ENCODE measurements around the gene SLC6A17.

DNA sequence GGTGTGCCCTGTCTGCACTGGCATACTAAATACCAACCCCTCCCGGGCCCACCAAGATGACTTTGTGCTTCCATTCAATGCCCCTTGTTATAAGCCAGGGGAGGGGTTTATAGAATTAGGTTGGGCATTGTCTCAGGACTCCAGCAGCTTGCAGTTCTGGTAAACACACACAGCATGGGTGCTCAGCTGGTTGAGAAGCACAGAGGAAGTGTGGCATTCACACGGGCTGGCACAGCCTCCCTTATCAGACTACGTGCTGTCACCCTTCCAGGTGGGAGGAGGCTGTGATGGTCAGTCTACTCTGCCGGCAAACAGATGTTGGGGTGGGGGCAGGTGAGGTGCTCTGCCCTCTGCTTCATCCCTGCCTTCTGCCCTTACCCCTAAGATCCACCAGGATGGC is 15.0 kb upstream of the SLC6A17 start:
- TF ChIP-seq, protein P1, sequence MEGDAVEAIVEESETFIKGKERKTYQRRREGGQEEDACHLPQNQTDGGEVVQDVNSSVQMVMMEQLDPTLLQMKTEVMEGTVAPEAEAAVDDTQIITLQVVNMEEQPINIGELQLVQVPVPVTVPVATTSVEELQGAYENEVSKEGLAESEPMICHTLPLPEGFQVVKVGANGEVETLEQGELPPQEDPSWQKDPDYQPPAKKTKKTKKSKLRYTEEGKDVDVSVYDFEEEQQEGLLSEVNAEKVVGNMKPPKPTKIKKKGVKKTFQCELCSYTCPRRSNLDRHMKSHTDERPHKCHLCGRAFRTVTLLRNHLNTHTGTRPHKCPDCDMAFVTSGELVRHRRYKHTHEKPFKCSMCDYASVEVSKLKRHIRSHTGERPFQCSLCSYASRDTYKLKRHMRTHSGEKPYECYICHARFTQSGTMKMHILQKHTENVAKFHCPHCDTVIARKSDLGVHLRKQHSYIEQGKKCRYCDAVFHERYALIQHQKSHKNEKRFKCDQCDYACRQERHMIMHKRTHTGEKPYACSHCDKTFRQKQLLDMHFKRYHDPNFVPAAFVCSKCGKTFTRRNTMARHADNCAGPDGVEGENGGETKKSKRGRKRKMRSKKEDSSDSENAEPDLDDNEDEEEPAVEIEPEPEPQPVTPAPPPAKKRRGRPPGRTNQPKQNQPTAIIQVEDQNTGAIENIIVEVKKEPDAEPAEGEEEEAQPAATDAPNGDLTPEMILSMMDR (conservative IDR thresholded peaks at IDR 0.05 in 1 of 2, IDR thresholded peaks at IDR 0.05 in 1 of 2; ENCODE audit: extremely low read depth in 1 of 2, insufficient read depth in 1 of 2, low read depth in 1 of 2, low read length in 2 of 2), result no peak
- TF ChIP-seq EZH2 (IDR thresholded peaks at IDR 0.05; ENCODE audit: borderline replicate concordance, low read length), result no peak
